Esophagus muscularis mucosa (tissue), 4 donors: ENCODE measurements around the gene NT5C2.

Source experiments
- EP300 ChIP-seq: sonication (generic); formaldehyde crosslinking; IDR thresholded peaks from one replicate; pipeline ENCODE4 v1.6.1; 2017; ENCODE audit warnings: antibody characterized with exemption
- POLR2A ChIP-seq: fragments of 450-650 bp; IDR thresholded peaks from one replicate; pipeline ENCODE4 v1.6.1; 2017; ENCODE audit warnings: antibody characterized with exemption, moderate library complexity, mild to moderate bottlenecking, low read depth
- POLR2AphosphoS5 ChIP-seq, 2 donors: sonication (generic); formaldehyde crosslinking; IDR thresholded peaks; one replicate each; pipeline ENCODE4 v1.6.1; 2017; ENCODE audit warnings: antibody characterized with exemption in 2 of 2
- TF ChIP-seq, protein P1 (sequence below), 3 experiments: fragments of 200-600 bp in 2 of 3; fragments of 450-650 bp in 1 of 3; sonication (generic) in 2 of 3; IDR thresholded peaks; one replicate each; pipeline ENCODE4 v1.5.1; 2017 to 2019; ENCODE audit warnings: antibody characterized with exemption in 3 of 3, mild to moderate bottlenecking in 2 of 3, moderate library complexity in 1 of 3

DNA sequence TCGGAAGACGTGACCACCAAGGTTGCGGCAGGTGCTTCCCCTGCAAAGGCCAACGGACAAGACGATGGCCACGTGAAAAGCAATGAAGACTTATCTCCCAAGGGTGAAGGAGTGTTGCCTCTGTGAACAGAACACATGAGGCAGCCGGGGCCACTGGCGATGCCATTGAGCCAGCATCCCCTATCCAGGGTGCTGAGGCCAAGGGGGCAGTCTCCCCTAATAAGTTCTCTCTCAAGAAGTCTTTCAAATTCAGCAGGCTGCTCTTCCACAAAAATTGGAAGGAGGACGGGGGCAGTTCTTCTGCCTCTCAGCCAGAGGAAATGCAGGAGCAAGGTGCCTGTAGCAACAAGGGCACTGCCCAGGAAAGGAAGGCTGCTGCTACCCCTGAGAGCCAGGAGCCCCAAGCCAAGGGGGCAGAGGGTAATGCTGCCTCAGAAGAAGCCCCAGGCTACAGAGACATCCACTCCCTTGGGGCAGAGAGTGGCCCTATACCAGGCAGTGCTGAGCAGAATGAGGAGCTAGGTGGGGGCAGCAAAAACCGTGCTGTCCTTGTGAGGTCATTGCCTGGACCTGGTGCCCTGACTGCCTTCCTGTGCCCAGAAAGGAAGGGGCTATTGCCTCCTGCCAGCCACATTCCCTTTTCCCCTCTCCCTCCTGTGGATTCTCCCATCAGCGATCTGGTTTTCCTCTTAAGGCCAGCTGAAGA is 17.3 kb downstream of the NT5C2 start:
- TF ChIP-seq, protein P1, sequence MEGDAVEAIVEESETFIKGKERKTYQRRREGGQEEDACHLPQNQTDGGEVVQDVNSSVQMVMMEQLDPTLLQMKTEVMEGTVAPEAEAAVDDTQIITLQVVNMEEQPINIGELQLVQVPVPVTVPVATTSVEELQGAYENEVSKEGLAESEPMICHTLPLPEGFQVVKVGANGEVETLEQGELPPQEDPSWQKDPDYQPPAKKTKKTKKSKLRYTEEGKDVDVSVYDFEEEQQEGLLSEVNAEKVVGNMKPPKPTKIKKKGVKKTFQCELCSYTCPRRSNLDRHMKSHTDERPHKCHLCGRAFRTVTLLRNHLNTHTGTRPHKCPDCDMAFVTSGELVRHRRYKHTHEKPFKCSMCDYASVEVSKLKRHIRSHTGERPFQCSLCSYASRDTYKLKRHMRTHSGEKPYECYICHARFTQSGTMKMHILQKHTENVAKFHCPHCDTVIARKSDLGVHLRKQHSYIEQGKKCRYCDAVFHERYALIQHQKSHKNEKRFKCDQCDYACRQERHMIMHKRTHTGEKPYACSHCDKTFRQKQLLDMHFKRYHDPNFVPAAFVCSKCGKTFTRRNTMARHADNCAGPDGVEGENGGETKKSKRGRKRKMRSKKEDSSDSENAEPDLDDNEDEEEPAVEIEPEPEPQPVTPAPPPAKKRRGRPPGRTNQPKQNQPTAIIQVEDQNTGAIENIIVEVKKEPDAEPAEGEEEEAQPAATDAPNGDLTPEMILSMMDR (IDR thresholded peaks at IDR 0.05) = no peak
- TF ChIP-seq POLR2A = no peak
- TF ChIP-seq POLR2AphosphoS5 (IDR thresholded peaks at IDR 0.05) = no peak
- TF ChIP-seq EP300 = no peak
